SH-SY5Y (cell line): ENCODE data around the gene KIAA1755.

Experiments
- GATA2 ChIP-seq: IDR thresholded peaks from 2 replicates; pipeline ENCODE4 v1.6.1; 2011; ENCODE audit warnings: mild to moderate bottlenecking, low read depth, low read length
- GATA3 ChIP-seq: IDR thresholded peaks from 2 replicates; pipeline ENCODE4 v1.6.1; 2011; ENCODE audit warnings: low read depth, mild to moderate bottlenecking, low read length, moderate library complexity

- TF ChIP-seq GATA2 (no peak), GATA3 (no peak)
Measured at GRCh38 chr20:38225900-38226263, 34.7 kb downstream of the KIAA1755 start.
